Measurements from ENCODE around the gene CNOT8.

CNOT8 gene

DNA sequence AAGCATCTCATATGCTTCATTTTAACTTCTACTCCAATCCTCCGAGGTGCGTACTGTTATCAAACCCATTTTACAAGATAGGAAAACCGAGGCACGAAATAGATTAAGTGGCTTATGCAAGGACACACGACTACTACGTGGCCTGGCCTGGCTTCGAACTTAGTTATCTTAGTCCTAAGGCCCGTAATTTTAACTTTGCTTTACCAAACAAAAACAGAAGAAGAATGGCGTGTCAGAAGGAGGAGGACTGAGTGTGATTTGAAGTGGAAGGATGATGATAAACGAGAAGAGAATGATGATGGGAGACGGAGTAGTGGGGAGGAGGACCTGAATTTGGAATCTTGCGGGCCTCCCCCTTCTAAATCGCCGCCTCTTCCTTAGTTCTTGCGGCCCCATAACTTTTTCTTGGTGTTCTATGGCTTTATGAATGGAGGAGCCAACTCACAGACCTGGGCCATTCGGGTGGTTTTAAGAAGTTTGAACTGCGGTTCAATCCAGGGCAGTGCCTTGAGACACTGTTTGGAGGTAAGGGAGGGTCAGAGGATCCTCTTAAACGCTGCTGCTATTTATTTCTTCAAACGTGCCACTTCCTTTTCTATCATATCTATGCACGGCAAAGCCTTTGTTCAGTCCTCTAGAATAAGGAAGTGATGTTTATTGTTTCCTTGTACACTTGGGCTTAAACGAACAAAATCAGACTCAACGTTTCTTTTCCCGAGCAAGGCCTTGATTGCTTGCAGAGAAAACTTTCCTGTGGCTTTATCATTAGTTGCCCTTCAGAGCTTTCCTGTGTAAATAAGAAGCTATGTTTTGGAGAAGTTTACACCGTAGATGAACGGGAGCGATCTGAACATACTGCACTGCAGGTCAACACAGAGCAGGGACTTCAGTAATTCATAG, 795 bp downstream of the CNOT8 start:
- TF ChIP-seq, protein P1, sequence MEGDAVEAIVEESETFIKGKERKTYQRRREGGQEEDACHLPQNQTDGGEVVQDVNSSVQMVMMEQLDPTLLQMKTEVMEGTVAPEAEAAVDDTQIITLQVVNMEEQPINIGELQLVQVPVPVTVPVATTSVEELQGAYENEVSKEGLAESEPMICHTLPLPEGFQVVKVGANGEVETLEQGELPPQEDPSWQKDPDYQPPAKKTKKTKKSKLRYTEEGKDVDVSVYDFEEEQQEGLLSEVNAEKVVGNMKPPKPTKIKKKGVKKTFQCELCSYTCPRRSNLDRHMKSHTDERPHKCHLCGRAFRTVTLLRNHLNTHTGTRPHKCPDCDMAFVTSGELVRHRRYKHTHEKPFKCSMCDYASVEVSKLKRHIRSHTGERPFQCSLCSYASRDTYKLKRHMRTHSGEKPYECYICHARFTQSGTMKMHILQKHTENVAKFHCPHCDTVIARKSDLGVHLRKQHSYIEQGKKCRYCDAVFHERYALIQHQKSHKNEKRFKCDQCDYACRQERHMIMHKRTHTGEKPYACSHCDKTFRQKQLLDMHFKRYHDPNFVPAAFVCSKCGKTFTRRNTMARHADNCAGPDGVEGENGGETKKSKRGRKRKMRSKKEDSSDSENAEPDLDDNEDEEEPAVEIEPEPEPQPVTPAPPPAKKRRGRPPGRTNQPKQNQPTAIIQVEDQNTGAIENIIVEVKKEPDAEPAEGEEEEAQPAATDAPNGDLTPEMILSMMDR (conservative IDR thresholded peaks at IDR 0.05), result no peak
- TF ChIP-seq ZFX (IDR thresholded peaks at IDR 0.05), result no peak
- H3K27ac ChIP-seq, result peak overlapping the region; percentile 76

DNA sequence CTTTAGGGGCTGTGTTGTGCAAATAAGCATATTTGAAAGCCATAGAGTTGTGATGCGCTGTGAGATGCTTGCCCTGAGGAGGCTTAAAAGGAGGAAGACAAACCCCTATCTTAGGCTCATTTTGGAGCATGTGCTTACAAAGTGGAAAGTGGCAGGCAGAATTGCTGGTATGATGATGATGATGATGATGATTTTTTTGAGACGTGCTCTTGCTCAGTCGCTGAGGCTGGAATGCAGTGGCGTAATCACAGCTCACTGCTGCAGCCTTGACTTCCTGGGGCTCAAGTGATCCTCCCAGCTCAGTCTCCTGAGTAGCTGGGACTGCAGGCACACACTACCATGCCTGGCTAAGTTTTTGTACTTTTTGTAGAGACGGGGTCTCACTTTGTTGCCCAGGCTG, 1.7 kb downstream of the CNOT8 start:
- TF ChIP-seq, protein P1 (conservative IDR thresholded peaks at IDR 0.05), result no peak
- no peak for TF ChIP-seq ZFX (IDR thresholded peaks at IDR 0.05)

DNA sequence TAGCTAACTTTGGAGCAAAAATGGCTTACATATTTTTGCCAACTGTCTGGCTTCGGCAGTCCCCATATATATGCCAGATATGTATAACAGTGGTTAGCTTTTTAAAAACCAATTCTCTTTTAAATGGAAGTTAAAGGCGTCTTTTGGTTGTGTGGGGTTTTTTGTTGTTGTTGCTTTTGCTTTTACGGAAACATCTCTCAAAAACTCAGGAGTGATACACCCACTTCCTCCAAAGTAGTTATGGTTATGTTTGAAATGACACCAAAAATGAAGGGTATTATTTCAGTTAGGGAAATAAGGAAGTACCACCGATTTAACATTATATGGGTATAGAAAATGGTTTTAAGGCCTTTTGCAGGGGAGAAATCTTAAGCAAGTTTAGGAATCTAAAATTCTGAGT, 2.3 kb downstream of the CNOT8 start:
- TF ChIP-seq, protein P1 (conservative IDR thresholded peaks at IDR 0.05), result no peak
- no peak for TF ChIP-seq ZFX (IDR thresholded peaks at IDR 0.05)
- H3K27ac ChIP-seq, result no peak overlapping the region

More for the DNA sequence above, 1.7 kb downstream of the CNOT8 start:
- H3K27ac ChIP-seq, result peak overlapping the region; percentile 76

- TF ChIP-seq, protein P1 (conservative IDR thresholded peaks at IDR 0.05), result no peak
- no peak for TF ChIP-seq ZFX (IDR thresholded peaks at IDR 0.05)
- no peak overlapping the region for H3K27ac ChIP-seq
Measured at GRCh38 chr5:154861946-154862345, 3.5 kb downstream of the CNOT8 start.

DNA sequence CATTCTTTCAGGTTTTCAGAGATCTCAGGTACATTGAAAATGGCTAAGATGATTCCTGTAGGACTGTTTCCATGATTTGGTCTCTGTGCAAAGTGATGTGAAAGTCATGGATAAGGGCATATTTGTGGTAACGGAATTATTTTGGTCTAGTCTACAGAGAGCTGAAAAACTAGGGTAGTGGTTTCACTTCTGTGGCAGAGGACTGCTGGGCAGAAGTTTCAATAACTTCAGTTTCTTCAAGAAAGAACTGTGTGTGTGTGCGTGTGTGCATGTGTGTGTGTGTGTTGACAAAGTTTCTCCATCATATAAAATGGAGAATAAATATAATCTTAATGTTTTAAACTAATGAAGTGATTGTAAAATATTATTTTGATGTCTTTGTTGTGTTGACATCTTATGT, 4.3 kb downstream of the CNOT8 start:
- TF ChIP-seq ZFX (IDR thresholded peaks at IDR 0.05), result no peak
- TF ChIP-seq, protein P1 (conservative IDR thresholded peaks at IDR 0.05), result no peak
- no peak overlapping the region for H3K27ac ChIP-seq

GRCh38 chr5:154863291-154864080, 5.1 kb downstream of the CNOT8 start:
- no peak overlapping the region for H3K27ac ChIP-seq
- TF ChIP-seq, protein P1 (conservative IDR thresholded peaks at IDR 0.05), result no peak
- TF ChIP-seq ZFX (IDR thresholded peaks at IDR 0.05), result no peak

All from C4-2B (cell line).